GM18498 (cell line): ENCODE measurements around the gene MORC3.
"Not testable (repeated sequence)": the region's sequence is repeated elsewhere in the genome, so short reads cannot be mapped to it uniquely, and the experiment has no call there.

Experiments
- ATAC-seq: cut with Tn5 transposase; IDR thresholded peaks from one replicate; pipeline ENCODE4 v1.9.1; 2021; ENCODE audit warnings: mild to moderate bottlenecking, moderate library complexity; ENCODE audit not compliant: unreplicated experiment

MORC3 gene

DNA sequence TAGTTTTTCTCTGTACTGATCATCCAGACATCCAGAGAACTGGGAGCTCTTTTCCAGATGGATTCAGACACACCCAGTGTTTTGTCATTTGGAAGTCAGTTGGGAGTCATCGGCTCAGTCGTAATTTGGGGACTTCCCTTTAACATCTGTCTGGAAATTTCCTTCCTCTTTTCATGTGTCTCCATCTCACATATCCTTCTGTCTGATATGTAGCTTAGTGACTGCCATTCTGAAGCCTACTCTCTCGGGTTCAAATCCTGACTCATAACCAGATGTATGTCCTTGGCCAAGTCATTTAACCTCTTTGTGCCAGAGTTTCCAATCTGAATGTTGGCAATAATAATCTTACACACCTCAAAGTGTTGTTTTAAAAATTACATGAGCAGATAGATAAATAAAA, 3.0 kb downstream of the MORC3 start:
- no peak for ATAC-seq

DNA sequence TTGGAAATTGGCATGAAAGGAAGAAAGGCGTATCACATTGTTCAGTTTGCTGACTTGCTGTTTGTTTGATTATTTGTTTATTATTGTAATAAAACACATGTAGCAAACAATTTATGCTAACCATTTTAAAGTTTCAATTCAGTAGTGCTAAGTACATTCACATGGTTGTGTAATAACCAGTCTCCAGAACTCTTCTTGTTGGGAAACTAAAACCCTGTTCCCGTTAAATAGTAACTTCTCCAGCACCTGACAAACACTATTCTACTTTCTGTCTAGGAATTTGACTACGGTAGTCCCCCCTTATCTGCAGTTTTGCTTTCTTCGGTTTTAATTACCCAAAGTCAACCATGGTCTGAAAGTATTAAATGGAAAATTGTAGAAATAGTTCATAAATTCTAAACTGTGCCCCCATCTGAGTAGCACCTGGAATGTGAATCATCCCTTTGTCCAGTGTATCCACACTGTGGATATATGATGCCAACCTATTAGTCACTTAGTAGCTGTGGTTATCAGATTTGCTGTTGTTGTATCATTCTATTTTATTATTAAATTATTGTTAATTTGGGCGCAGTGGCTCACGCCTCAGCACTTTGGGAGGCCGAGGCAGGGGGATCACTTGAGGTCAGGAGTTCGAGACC, 5.5 kb downstream of the MORC3 start:
- no peak for ATAC-seq

DNA sequence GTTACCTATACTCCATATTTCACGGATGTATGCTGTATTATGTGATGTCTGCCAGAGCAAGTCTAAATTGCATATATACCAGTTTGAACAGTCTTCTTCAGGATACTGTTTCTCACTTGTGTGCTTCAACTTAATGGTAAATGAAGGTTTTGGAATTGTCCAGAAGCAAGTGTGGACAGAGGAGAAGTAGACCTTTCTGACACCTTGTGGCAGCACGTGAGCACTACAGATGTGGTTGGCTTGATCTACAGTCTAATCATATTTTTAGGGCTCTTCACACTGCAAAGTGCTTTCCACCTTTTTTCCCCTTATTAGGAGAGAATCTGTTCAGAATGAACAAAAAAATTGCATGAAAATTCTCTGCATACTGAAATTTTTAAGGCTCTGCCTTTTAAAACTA, 10.9 kb downstream of the MORC3 start:
- ATAC-seq = no peak

DNA sequence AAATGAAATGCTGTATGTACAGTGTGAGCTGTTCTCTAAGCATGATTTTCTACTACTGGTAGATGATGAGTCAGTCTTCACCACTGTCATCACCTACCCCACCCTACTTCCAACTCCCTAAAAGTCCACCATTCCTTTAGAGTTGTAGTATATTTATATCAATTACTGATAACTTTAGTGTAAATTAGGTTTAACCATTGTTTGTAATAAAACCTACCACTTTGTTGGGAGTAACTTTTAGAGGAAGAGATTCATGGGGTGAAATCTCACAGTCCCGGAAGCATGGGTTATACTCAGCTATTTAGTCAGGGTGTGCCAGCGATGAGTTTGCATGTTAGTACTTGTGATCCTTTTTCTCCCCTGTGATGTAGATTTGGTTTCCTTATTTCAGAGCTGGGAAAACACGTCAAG, 17.1 kb downstream of the MORC3 start:
- no peak for ATAC-seq

DNA sequence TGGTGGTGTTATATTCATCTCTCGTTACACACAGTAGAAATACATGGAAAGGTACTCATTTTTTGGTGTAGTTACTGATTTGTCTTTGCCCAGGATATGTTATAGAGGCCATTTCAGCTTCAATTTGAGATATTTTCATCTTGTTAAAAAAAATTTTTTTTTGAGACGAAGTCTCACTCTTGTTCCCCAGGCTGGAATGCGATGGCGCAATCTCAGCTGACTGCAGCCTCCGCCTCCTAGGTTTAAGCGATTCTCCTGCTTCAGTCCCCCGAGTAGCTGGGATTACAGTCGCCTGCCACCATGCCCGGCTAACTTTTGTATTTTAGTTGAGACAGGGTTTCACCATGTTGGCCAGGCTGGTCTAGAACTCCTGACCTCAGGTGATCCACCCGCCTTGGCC, 19.0 kb downstream of the MORC3 start:
- ATAC-seq = no peak

DNA sequence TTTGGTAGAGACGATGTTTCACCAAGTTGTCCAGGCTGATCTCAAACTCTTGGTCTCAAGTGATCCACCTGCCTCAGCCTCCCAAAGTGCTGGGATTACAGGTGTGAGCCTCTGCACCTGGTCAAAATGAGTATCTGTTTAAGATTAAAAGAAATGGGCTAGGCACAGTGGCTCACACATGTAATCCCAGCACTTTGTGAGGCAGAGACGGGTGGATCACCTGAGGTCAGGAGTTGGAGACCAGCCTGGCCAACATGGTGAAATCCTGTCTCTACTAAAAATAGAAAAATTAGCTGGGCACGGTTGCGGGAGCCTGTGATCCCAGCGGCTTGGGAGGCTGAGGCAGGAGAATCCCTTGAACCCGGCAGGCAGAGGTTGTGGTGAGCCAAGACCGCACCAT, 22.6 kb downstream of the MORC3 start:
- not testable (repeated sequence) for ATAC-seq

DNA sequence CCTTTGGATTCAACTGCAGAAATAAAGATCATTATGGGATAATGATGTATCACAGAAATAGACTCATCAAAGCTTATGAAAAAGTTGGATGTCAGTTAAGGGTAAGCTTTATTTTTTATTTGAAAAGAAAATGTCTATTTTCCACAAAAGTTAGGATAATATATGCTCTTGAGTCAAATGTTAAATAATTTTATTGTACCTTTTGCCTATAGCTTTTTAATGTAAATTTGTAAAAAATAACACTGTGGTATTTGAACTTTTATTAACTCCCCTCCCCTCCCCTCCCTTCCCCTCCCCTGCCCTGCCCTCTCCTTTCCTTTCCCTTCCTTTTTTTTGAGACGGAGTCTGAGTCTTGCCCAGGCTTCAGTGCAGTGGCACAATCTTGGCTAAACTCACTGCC, 24.9 kb downstream of the MORC3 start:
- ATAC-seq = no peak

DNA sequence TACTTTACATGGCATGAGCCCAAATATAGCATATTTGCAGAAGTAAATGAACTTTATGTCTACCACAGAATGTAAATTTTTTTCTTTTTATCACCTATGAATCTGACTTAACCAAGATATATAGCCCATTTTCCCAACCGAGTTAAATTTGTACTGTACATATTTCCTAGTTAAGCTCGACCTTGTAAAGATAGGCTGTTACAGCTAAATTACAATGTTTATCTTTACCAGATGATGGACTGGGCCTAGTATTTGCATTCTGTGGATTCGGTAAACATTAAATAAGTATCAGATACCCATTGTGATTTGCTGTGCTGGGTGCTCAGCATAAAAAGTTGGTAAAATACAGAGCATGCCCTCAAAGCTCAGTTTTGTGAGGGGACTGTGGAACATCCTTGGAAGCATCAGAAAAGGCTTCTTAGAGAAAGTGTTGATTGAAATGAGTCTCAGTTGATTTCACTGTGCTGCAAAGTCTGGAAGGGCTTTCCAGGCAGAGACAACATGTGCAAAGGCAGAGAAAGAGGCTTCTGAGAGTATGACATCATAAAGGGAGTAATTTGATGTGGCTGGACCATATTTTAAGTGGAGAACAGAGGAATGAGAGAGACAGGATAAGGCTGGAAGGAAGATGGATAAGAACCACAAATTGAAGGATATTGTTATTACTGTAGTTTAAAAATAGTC, 27.4 kb downstream of the MORC3 start:
- ATAC-seq = no peak

DNA sequence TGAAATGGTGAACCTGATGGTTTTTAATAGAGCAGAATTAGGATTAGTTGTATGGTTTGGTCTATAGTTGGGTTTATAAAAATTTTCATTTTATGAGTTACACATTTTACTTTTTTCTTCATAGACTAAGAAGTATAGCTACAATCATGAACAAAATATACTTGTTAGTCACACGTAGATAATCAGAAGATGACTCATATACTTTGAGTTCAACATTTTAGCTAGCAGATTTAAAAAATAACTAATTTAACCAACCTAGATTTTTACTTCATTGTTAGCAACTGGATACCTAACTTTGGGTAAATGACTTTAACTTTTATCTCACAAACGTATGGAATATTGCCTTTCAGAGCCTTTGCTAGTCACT, 27.9 kb downstream of the MORC3 start:
- ATAC-seq = no peak

DNA sequence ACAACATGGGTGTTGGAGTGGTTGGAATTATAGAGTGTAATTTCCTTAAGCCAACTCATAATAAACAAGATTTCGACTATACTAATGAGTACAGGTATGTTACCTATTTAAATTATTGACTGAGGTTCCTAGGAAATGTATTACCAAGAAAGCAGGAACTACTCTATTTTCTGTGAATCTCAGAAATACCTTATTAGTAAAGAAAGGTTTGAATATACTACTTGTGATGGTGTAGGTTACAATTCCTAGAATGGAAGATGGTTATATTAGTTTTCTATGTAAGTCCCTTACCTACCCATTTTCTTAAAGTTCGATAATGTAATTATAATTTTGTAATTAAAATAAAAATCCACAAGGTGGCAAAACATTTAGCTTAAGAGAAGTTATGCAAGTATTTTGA, 29.3 kb downstream of the MORC3 start:
- ATAC-seq = no peak

DNA sequence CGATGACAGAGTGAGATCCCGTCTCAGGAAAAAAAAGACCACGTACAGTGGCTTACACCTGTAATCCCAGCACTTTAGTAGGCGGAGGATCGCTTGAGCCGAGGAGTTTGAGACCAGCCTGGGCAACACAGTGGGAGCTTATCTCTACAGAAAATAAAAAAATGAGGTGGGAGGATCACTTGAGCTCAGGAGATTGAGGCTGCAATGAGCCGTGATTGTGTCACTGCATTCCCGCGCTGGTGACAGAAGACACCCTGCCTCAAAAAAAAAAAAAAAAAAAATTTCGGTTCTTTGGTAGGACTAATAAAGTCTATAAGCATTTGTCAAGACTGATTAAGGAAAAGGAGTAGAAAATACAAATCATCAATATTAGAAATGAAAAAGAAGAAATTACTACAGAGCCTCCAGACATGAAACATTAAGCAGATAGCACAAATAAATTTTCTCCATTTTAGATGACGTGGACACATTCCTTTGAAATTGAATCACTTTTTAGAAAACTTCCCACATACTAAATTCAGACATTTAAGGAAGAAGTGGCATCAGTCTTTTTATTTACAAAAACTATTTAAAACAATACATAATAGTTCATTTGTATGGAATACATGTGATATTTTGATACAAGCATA, 30.4 kb downstream of the MORC3 start:
- no peak for ATAC-seq

DNA sequence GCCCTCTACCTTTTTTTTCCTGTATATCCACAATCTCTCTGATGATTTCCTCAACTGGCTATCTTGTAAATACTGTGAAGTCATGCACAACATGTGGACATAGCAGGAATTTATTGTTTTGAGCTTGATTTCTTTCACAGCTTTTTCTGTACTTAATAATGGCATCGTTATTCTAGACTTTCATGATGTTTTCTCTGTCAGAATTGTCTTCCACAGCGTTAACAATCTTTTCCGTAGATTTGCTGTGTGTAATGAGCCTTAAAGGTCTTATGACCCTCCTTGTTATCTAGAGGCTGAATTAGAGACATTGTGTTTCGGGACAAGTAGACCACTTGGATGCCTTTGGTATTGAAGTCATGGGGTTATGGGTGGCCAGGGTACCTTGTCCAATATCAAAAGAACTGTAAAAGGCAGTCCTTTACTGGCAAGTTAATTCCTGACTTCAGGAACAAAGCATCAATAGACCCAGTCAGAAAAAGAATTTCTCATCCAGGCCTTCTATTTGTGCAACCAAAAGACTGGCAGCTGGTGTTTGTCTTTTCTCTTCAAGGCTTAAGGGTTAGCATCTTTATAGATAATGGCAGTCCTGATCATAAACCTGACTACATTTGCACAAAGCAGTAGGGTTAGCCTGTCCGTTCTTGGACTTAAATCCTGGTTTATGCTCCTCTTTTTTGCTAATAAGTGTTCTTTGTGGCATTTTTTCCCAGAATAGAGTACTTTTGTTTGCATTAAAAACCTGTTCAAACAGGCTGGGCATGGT, 35.1 kb downstream of the MORC3 start:
- no peak for ATAC-seq

DNA sequence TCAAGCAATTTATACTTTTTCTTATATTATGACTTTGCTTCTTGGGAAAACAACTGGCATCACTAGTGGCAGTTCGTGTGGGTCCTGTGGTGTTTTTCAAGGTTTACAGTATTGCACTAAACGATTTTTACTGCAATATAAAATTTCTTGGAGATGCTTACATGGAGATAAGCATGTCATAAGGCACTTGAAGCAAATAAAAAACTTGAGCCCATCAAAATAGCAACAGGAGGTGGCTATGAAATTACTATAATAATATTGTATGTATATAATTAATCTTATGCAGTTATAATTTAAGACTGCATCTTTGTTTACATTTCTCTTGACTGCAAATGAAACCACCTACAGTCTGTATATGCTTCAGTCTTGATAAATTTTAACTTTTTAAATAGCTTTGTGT, 35.9 kb downstream of the MORC3 start:
- ATAC-seq = no peak

DNA sequence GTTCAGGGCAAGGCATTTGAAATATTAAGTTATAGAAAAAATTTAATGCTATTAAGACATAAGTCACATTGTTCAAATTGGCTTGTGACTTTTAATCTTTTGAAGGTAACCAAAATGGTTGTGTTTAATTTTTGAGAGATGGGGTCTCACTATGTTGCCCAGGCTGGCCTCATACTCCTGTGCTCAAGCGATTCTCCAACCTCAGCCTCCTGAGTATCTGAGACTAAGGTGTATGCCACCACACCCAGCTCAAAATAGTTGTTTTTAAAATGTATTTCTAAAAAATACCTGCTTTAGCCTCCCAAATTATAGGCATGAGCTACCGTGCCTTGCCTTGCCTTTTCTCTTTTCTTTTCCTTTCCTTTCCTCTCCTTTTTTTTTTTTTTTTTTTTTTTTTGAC, 39.2 kb downstream of the MORC3 start:
- ATAC-seq = no peak

DNA sequence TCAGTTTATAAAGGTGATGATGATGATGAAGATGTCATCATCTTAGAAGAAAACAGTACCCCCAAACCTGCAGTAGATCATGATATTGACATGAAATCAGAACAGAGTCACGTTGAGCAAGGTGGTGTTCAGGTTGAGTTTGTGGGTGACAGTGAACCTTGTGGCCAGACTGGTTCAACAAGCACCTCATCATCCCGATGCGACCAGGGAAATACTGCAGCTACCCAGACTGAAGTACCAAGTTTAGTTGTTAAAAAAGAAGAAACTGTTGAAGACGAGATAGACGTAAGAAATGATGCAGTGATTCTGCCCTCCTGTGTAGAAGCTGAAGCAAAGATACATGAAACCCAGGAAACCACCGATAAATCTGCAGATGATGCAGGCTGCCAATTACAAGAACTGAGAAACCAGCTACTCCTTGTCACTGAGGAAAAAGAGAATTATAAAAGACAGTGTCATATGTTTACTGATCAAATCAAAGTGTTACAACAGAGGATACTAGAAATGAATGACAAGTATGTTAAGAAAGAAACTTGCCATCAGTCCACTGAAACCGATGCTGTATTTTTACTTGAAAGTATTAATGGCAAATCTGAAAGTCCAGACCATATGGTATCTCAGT, 49.2 kb downstream of the MORC3 start:
- ATAC-seq = no peak

DNA sequence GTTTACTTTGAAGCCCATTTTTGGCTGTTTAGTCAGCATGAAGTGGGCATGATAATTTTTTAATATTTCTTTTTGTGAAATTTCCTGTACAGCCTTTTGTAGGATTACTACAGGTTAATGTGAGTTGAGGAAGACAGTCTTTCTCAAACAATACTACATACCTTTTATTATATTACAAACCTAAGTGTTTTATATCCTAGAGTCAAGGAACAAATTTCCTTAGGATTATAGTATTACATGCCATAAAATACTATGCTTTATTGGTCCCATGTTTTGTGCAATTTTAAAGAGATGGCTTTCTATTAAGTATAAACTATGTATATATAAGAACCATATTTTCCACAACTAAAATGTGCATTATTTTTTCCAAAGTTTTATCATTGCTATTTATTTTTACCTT, 56.0 kb downstream of the MORC3 start:
- ATAC-seq = no peak

DNA sequence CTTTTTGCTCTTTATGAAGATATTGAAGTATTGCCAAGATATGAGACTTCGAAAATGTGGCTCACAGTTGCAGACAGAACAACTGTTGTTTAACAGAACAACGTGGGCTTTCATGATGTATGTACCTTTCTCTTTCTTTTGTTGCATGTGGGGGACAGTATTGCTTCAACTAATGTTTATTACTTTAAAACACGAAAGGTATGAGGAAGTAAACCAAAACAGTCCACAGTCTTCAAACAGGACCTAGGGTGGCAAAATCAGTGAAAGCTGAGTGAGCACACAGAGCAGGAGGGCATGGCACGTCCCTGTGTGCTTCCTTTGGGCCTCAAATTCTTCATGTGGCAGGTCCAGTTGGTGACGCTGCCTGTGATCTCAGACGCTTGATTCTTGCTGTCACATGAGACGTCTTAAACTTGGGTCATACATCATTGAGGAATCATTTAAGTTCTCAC, 57.4 kb downstream of the MORC3 start:
- ATAC-seq = no peak

DNA sequence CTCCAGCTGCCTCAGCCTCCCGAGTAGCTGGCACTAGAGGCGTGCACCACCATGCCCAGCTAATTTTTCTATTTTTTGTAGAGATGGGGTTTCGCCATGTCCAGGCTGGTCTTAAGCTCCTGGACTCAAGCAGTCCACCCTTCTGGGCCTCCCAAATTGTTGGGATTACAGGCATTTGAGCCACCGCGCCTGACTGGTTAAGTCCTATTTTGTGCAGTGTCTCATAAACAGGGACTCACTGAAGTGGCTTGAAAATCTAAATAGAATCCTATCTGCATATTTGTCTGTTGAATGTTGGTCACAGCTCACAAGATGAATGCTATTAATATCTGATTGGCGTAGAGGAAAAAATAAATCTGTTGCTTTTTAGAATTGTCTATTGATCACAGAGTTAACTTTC, 59.3 kb downstream of the MORC3 start:
- no peak for ATAC-seq

DNA sequence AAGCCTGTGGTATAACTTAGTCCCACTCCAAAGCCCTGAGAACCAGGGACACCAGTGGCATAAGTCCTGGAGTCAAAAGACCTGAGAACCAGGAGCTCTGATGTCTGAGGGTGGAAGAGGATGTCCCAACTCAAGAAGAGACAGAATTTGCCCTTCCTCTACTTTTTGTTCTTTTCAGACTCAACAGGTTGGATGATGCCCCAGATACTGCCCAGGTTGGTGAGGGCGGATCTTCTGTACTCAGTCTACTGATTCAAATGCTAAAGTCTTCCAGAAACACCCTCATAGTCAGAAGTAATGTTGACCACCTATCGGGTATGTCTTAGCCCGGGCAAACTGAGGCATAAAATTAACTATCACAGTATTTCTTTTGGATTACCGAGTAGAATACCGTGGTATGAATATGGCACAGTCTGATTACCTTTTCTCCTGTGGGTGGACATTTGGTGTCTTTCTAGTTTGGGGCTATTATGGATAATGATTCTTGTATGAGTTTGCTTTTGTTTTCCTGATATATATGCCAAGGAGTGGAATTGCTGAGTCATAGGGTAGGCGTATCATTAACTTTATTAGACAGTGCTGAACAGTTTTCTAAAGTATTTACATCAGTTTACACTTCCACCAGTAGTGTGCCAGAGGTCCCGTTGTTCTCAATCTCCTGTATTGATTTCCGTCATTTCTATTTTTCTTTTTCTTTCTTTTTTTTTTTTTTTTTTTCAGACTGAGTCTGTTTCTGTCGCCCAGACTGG, 62.0 kb downstream of the MORC3 start:
- ATAC-seq = no peak

DNA sequence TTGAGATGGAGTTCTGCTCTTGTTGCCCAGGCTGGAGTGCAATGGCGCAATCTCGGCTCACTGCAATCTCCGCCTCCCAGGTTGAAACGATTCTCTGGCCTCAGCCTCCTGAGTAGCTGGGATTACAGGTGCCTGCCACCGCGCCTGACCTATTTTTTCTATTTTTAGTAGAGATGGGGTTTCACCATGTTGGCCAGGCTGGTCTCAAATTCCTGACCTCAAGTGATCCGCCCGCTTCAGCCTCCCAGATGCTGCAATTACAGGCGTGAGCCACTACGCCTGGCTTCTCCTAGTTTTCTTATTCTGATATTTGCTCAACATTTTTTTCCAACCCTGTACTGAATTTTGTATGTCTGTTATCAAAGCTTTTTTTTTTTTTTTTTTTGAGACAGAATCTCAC, 62.7 kb downstream of the MORC3 start:
- ATAC-seq = not testable (repeated sequence)

DNA sequence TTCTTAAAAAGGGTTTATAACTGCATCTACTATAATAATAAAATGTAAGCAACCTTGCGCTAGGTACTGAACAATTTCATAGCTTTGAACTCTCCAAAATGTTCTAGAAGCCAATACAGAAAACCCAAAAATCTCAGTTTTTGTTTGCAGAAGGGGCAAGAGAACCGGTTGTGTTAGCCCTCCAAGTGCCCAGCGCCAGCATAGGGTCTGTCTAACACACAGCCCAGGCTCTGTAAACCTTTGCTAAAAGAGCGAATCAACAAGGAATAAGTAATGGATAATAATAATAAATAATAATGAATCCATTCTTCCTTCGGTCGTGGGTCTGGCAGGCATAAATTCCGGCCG, 64.9 kb downstream of the MORC3 start:
- ATAC-seq = peak; percentile 17
